Effector CD4-positive, alpha-beta T cell (primary cell): Measurements from ENCODE around the gene SEPTIN12. TPM values are rescaled to one million over a fixed set of nuclear protein-coding genes. Genes with fewer than 3 reads are reported as not detected.

Experiments
- DNase-seq: peaks from one replicate; pipeline ENCODE4 v3.0.0-alpha.2; 2020
- total RNA-seq: gene quantifications from one replicate; lab custom pipeline; 2026; lab: John Stamatoyannopoulos, UW

The SEPTIN12 gene, protein sequence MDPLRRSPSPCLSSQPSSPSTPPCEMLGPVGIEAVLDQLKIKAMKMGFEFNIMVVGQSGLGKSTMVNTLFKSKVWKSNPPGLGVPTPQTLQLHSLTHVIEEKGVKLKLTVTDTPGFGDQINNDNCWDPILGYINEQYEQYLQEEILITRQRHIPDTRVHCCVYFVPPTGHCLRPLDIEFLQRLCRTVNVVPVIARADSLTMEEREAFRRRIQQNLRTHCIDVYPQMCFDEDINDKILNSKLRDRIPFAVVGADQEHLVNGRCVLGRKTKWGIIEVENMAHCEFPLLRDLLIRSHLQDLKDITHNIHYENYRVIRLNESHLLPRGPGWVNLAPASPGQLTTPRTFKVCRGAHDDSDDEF
- not detected for total RNA-seq

- DNase-seq, result no peak
Observed at GRCh38 chr16:4787627-4788482, at the start of gene SEPTIN12. Gene SEPTIN12, minus strand, starts transcription at chr16:4788345. Its CDS starts 700 bp downstream, at chr16:4787645.

GRCh38 chr16:4836727-4837126 lies 48.6 kb upstream of the SEPTIN12 start:
- DNase-seq, result no peak

DNA sequence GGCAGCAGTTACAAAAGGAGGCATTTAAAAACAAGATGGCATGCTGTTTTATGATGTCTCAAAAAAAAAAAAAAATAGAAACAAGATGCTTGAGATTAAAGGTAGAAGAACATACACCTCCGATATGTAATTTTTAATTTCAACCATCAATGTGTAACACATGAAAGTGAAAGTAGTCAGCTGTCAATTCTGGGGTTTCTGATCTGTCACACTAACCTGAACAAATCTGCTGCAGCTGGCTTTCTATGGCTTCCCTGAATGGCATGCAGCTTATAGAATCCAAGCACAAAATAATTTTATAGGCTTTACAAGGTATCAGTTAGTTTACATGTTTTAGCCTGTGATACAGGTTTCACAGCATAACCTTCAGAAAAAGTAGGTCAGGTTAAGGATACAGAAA lies 45.4 kb upstream of the SEPTIN12 start:
- DNase-seq, result no peak

GRCh38 chr16:4832698-4833343 lies 44.7 kb upstream of the SEPTIN12 start:
- no peak for DNase-seq

- no peak for DNase-seq
Observed at GRCh38 chr16:4831616-4832015, 43.5 kb upstream of the SEPTIN12 start.

DNA sequence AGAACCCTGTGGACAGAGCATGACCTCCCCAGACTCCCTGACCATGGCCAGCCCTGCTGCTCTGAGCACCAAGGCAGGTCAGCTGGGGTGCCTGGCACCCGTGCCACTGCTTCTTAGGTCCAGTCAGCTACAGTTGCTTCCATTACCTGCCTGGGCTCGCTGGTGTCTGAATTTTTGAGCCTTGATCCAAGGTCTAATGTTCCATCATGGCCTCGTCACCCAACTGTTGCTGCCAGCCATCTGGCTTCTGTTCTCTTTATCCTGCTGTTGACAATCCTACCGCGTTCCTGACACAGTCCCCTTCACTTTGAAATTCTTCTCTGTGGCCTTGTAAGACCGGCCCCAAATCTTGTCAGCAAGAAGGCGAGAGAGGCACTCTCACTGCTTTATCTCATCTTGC lies 42.3 kb upstream of the SEPTIN12 start:
- no peak for DNase-seq

GRCh38 chr16:4828567-4829321 lies 40.6 kb upstream of the SEPTIN12 start:
- no peak for DNase-seq

- DNase-seq, result no peak
Observed at GRCh38 chr16:4826980-4827379, 38.8 kb upstream of the SEPTIN12 start.

DNA sequence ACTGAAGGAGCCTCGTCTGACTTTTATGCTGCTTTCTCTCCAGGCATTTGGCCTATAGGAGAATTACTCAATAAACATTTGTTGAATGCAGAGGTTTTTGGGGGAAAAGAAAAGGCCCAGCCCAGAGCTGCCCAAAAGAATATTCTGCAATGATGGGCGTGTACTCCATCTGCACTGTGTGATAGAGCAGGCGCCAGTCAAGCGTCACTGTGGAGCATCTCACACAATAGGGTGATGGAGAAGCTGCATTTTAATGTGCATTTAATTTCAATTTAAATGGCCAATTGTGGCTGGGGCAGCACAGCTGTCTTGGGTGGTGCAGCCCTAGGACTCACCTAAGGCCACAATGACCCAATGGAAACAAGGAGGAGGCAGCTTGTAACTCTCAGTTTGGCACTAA lies 38.4 kb upstream of the SEPTIN12 start:
- DNase-seq, result no peak

- DNase-seq, result no peak
Observed at GRCh38 chr16:4825196-4825595, 37.1 kb upstream of the SEPTIN12 start.

GRCh38 chr16:4820652-4821051 lies 32.5 kb upstream of the SEPTIN12 start:
- DNase-seq, result no peak

GRCh38 chr16:4814542-4815173 lies 26.5 kb upstream of the SEPTIN12 start:
- no peak for DNase-seq

DNA sequence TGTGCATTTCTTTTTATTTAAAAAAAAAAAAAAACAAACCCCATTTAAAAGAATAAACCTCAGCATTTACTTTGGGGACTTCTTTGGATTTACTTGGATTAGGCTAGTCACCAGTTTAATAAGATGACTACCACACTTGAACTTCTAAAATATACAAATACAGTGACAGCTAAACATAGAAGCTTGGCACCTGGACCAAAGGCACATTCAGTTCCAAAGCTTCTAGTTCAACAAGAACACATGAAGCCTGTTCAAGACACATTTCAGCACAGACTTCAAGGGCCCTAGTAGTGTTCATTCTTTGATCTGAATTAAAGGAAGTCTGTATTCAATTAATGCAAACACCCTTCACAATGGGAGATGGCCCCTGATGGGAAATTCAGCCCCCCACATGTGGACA lies 25.9 kb upstream of the SEPTIN12 start:
- DNase-seq, result no peak

DNA sequence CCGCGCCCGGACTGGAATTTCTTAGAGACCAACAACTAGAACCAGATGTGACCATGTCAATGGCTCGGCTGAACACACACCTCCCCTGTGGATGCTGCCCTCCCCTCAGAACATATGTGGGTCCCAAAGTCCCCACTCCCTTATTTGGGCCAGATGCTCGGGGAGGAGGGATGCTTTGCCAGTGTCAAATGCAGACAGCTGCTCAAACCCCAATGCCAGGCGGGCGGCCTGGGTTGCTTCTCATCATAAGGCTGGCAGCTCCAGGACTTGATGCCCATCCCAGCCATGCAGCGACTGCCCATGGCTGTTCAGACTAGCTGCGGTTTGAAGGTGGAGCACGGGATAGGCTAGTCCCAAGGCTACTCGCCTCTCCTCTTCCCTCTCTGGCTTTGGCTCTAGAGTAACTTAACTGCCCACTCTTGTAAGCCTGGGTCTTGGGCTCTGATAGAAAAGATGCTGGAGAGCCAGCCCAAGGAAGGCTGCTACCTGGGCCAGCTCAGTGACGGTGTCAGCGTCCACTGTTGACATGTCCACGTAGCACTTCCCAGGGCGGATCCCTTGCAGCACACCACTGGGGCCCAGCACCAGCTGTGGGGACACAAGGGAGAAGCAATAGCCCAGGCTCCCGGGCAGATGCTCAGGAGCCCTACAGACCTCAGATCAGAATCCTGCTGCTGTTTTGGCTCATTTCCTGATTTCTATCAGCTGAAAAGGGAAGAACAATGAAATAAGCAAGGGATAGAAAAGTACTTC lies 25.3 kb upstream of the SEPTIN12 start:
- DNase-seq, result no peak

- DNase-seq, result no peak
Observed at GRCh38 chr16:4811773-4812172, 23.6 kb upstream of the SEPTIN12 start.

- no peak for DNase-seq
Observed at GRCh38 chr16:4811242-4811641, 23.1 kb upstream of the SEPTIN12 start.

DNA sequence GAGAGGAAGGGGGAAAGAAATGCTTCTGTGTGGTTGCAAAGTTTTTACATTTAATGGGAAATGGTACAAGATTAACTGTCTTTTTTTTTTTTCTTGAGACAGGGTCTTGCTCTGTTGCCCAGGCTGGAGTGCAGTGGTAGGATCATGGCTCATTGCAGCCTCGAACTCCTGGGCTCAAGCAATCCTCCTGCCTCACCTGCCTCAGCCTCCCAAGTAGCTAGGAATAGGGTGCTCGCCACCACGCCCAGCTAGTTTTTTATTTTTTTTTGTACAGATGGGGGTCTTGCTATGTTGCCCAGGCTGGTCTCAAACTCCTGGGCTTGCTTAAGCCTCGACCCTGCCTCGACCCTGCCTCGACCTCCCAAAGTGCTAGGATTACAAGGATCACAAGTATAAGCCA lies 18.1 kb upstream of the SEPTIN12 start:
- DNase-seq, result no peak

DNA sequence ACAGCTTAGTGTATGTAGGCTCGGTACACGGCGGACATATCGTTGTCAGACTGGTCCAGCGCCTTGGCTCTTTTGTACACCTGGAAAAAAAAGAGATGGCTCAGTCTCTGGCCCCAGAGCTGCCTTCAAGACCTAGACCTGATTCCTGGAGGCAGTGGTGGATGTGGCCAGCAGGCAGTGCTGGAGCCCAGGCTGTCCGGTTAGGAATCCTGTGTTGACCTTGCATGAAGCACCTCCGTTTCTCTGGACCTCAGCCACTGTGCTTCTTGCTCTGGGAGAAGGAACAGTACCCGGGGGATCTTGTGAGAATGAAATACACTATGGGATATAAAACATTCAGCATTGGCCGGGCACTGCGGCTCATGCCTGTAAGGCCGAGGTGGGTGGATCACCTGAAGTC lies 17.1 kb upstream of the SEPTIN12 start:
- DNase-seq, result no peak

GRCh38 chr16:4803898-4804762 lies 16.0 kb upstream of the SEPTIN12 start:
- DNase-seq, result no peak

- no peak for DNase-seq
Observed at GRCh38 chr16:4803401-4803844, 15.3 kb upstream of the SEPTIN12 start.
